Stomach (tissue), 9 donors: ENCODE results near the gene CXXC1. TPM values are rescaled to one million over a fixed set of nuclear protein-coding genes. Genes with fewer than 3 reads are reported as not detected.

Experiments used
- DNase-seq, 2 donors: peaks; one replicate each; pipeline versions ENCODE4 v3.0.0 to v3.0.0-alpha.2; 2013 to 2019
- H3K27ac ChIP-seq, 5 donors: fragments of 200-600 bp in 4 of 5; sonication (generic) in 4 of 5; one replicate each; pipeline ENCODE4 v1.5.1; 2013 to 2019; ENCODE audit warnings: mild to moderate bottlenecking in 1 of 5, moderate library complexity in 1 of 5
- H3K27me3 ChIP-seq, 3 donors: fragments of 200-600 bp; sonication (generic); one replicate each; pipeline ENCODE4 v1.5.1; 2017 to 2019; ENCODE audit warnings: mixed run types in 1 of 3
- H3K36me3 ChIP-seq, 4 donors: fragments of 200-600 bp; sonication (generic); 1 replicate in 3 of 4; 2 replicates in 1 of 4; pipeline ENCODE4 v1.5.1; 2016 to 2019
- H3K4me1 ChIP-seq, 4 donors: fragments of 200-600 bp; sonication (generic); one replicate each; pipeline ENCODE4 v1.5.1; 2016 to 2019
- H3K4me3 ChIP-seq, 4 donors: fragments of 200-600 bp; sonication (generic) in 3 of 4; one replicate each; pipeline ENCODE4 v1.5.1; 2016 to 2019; ENCODE audit warnings: mild to moderate bottlenecking in 1 of 4
- H3K9me3 ChIP-seq, 4 donors: fragments of 200-600 bp; sonication (generic); one replicate each; pipeline ENCODE4 v1.5.1; 2016 to 2019
- EP300 ChIP-seq: sonication (generic); formaldehyde crosslinking; IDR thresholded peaks from one replicate; pipeline ENCODE4 v1.6.1; 2017; ENCODE audit warnings: antibody characterized with exemption
- POLR2A ChIP-seq, 4 donors: fragments of 450-650 bp; IDR thresholded peaks; one replicate each; pipeline ENCODE4 v1.6.1; 2016; ENCODE audit warnings: antibody characterized with exemption in 4 of 4, control low read depth in 2 of 4, mild to moderate bottlenecking in 1 of 4, moderate library complexity in 1 of 4
- POLR2AphosphoS5 ChIP-seq, 3 donors: sonication (generic); formaldehyde crosslinking; IDR thresholded peaks; one replicate each; pipeline ENCODE4 v1.6.1; 2016; ENCODE audit warnings: antibody characterized with exemption in 3 of 3
- WGBS, 5 donors: extraction: QIAGEN DNeasy Blood & Tissue Kit in 3 of 5; methylation state at CpG; one replicate each; pipeline versions ENCODE4 v1.1.5 to v1.1.7; 2013 to 2018; 5-methylcytosine and 5-hydroxymethylcytosine counted together
- intact Hi-C: fragments of 100-400 bp; cut with DNase I; formaldehyde crosslinking; loops from one replicate; pipeline ENCODE4 v1.15.1; 2023; ENCODE audit warnings: low total_unique reads
- polyA plus RNA-seq, 3 donors: library from polyadenylated mRNA; stranded (reverse); fragments of 200-250 nt; gene quantifications; one replicate each; pipeline ENCODE4 v1.2.3, GENCODE V29; 2013
- small RNA-seq, 4 donors: library from RNA; depleted of rRNA; stranded (forward); fragments of <200 nt; gene quantifications; one replicate each; pipeline ENCODE3, GENCODE V24; 2016
- total RNA-seq, 5 donors: library from RNA; depleted of rRNA; stranded (reverse); fragments of >200 nt; gene quantifications; one replicate each; pipeline versions ENCODE4 v1.1.0 to v1.2.3, GENCODE V29; 2014 to 2016
- TF ChIP-seq, protein P1 (sequence below), 7 experiments: fragments of 450-650 bp in 4 of 7; fragments of 200-600 bp in 3 of 7; sonication (generic) in 3 of 7; IDR thresholded peaks; one replicate each; pipeline ENCODE4 v1.5.1; 2016 to 2019; ENCODE audit warnings: antibody characterized with exemption in 7 of 7, control low read depth in 2 of 7, mild to moderate bottlenecking in 1 of 7
- donor health status: healthy with polysubstance abuse.
- donor health status: Bipolar disorder and iron deficiency.
- donor health status: healthy.

Gene CXXC1
- total and polyA plus RNA-seq, 8 donors, result 31.9 to 195 (median 72.8) TPM

DNA sequence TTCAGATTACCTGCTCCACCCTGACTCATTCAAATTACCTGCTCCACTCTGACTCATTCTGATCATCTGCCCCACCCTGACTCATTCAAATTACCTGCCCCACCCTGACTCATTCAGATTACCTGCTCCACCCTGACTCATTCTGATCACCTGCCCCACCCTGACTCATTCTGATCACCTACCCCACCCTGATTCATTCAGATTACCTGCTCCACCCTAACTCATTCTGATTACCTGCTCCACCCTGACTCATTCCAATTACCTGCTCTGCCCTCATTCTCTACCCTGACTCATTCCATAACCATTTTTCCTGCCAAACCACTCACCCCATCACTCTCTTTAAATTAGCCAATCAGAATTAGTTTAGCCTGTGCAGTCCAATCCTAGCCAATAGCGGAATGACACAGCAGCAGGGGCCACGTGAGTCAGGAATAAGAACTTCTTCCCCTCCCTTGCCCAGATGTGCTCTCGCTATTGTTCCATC is 47.4 kb downstream of the CXXC1 start:
- no peak overlapping the region for H3K27ac ChIP-seq
- H3K4me1 ChIP-seq, result no peaks in the 10 kb centered on the region
- no peak overlapping the region for H3K4me3 ChIP-seq
- peaks cover 0 to 20% (median 9%) of the 10 kb centered on the region in 4 donors for H3K9me3 ChIP-seq
- TF ChIP-seq, protein P1, sequence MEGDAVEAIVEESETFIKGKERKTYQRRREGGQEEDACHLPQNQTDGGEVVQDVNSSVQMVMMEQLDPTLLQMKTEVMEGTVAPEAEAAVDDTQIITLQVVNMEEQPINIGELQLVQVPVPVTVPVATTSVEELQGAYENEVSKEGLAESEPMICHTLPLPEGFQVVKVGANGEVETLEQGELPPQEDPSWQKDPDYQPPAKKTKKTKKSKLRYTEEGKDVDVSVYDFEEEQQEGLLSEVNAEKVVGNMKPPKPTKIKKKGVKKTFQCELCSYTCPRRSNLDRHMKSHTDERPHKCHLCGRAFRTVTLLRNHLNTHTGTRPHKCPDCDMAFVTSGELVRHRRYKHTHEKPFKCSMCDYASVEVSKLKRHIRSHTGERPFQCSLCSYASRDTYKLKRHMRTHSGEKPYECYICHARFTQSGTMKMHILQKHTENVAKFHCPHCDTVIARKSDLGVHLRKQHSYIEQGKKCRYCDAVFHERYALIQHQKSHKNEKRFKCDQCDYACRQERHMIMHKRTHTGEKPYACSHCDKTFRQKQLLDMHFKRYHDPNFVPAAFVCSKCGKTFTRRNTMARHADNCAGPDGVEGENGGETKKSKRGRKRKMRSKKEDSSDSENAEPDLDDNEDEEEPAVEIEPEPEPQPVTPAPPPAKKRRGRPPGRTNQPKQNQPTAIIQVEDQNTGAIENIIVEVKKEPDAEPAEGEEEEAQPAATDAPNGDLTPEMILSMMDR (IDR thresholded peaks at IDR 0.05), result no peak
- TF ChIP-seq POLR2AphosphoS5 (IDR thresholded peaks at IDR 0.05) (no peak), POLR2A (IDR thresholded peaks at IDR 0.05) (no peak), EP300 (no peak)
- DNase-seq, result peak in 1 of 2 donors; percentile 15
- intact Hi-C loops, result no loop called here
- no peaks in the 10 kb centered on the region for H3K36me3 ChIP-seq
- no peaks in the 10 kb centered on the region for H3K27me3 ChIP-seq
- 81 to 93% (median 89%) methylated on average over 3 of the region's 3 CpGs for WGBS, 5 donors

DNA sequence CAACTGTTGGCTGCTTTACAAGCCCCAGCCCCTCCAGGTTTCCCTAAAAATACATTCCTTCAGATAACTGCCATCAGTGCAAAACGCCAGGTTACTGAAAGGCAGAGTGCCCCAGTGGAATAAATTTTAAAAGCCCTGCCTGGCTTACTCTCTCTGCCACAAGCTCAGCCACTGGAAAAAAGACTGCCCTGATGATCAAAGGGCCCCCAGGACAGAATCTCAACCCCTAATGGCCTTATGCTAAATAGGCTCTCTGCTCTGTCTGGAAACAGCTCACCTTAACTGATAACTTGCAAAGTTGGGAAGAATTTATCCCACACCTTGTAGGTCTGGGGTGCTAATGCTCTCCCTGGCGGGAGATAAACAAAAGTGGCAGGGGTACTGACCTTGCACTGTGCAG is 55.1 kb downstream of the CXXC1 start:
- Histone ChIP-seq H3K9me3 (no peaks in the 10 kb centered on the region), H3K36me3 (no peaks in the 10 kb centered on the region), H3K4me3 (no peak overlapping the region), H3K27ac (no peak overlapping the region), H3K27me3 (no peaks in the 10 kb centered on the region), H3K4me1 (no peaks in the 10 kb centered on the region)
- no peak for DNase-seq
- 53 to 68% (median 60%) methylated on average over 2 of the region's 2 CpGs for WGBS, 5 donors
- intact Hi-C loops, result no loop called here
- TF ChIP-seq, protein P1 (IDR thresholded peaks at IDR 0.05), result no peak
- TF ChIP-seq EP300 (no peak), POLR2AphosphoS5 (IDR thresholded peaks at IDR 0.05) (no peak)

Small RNAs within 50 kb of the gene (small RNA-seq; reads per million reads assigned to genes)
- 0 to 0.15 (median 0.12) reads per million in 4 donors for gene RNA5SP458

Other genes starting within 250 kb of the CXXC1 start
- 100 to 1,000 TPM in 1 of 5 donors, 10 to 100 TPM in 4; 18.7 to 224 (median 54.5) TPM for gene MYO5B, start 92.5 kb downstream of the CXXC1 start, total RNA-seq
- gene MYO5B, start 92.5 kb downstream of the CXXC1 start, polyA plus RNA-seq, result 10 to 100 TPM; 13.6 to 38.2 (median 15.0) TPM
- gene CFAP53, start 21.2 kb downstream of the CXXC1 start, total RNA-seq, result 1 to 10 TPM in 1 of 5 donors, not detected in 4; 4.1 TPM
- under 1 TPM; 0.25 to 0.85 (median 0.61) TPM for gene CFAP53, start 21.2 kb downstream of the CXXC1 start, polyA plus RNA-seq
- 100 to 1,000 TPM in 1 of 5 donors, 10 to 100 TPM in 4; 54.6 to 162 (median 74.7) TPM for gene MBD1, start 6.2 kb downstream of the CXXC1 start, total RNA-seq
- gene MBD1, start 6.2 kb downstream of the CXXC1 start, polyA plus RNA-seq, result 10 to 100 TPM; 27.0 to 32.2 (median 30.0) TPM
- gene SKA1, start 87.4 kb upstream of the CXXC1 start, total RNA-seq, result 1 to 10 TPM in 2 of 5 donors, not detected in 3; 2.8 to 3.3 TPM
- 1 to 10 TPM in 2 of 3 donors, under 1 TPM in 1; 0.46 to 2.1 (median 2.1) TPM for gene SKA1, start 87.4 kb upstream of the CXXC1 start, polyA plus RNA-seq